GM21515 (cell line): Measurements from ENCODE around the gene HAUS8.

Source experiments
- ATAC-seq: cut with Tn5 transposase; IDR thresholded peaks from one replicate; pipeline ENCODE4 v1.9.1; 2021; ENCODE audit not compliant: unreplicated experiment

HAUS8 gene

DNA sequence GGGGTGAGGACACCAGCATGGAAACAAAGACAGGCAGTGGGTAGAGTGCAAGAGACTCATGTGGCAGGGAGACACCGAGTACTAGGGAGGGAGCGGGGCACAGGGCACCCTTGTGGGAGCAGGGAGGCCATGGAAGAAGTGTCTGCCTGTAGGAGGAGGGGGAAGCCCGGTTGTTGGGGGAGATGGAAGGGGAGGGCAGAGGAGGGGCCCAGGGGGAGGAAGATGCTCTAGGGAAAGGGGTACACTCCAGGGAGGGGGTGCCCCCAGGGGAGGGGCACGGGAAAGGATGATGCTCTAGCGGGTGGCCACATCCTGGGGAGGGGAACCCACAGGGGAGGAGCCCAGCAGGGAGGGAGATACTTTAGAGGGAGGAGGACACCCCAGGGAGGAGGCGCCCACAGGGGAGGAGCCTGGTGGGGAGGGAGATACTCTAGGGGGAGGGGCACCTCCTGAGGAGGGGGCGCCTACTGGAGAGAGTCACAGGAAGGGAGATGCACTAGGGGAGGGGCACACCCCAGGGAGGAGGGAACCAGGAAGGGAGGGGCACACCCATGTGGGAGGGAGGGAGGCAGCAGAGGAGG, 73.6 kb downstream of the HAUS8 start:
- no peak for ATAC-seq
